HG03066 (cell line): ENCODE measurements around the gene ADCY9.
"Not testable (repeated sequence)": the region's sequence is repeated elsewhere in the genome, so short reads cannot be mapped to it uniquely, and the experiment has no call there.

ENCODE experiments used
- ATAC-seq: cut with Tn5 transposase; IDR thresholded peaks from one replicate; pipeline ENCODE4 v1.9.1; 2021; ENCODE audit warnings: low read depth; ENCODE audit not compliant: unreplicated experiment

Gene ADCY9

DNA sequence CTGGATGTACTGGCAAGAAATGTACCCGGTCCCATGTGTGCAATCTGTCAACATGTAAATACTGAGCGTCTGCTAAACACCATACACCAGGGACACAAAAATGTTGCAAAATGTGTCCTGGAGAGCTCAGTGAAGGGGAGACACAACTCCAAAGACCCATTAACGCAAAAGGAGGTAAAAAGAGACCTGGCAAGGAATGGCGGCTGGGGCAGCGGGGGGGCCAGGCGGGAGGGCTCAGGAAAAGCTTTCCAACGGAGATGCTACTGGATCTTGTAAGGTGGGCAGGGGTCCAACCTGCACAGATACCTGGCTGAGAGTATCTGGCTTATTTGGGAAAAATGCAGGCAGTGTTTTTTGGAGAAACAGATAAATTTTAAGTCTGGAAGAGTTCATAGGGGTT, 40.7 kb downstream of the ADCY9 start:
- no peak for ATAC-seq

DNA sequence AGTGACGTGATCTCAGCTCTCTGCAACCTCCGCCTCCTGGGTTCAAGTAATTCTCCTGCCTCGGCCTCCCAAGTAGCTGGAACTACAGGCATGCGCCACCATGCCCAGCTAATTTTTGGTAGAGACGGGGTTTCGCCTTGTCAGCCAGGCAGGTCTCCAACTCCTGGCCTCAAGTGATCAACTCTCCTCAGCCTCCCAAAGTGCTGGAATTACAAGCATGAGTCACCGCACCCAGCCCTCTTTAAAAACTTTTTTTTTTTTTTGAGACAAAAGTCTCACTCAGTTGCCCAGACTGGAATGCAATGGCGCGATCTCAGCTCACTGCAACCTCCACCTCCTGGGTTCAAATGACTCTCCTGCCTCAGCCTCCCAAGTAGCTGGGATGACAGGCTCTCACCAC, 43.1 kb downstream of the ADCY9 start:
- not testable (repeated sequence) for ATAC-seq

DNA sequence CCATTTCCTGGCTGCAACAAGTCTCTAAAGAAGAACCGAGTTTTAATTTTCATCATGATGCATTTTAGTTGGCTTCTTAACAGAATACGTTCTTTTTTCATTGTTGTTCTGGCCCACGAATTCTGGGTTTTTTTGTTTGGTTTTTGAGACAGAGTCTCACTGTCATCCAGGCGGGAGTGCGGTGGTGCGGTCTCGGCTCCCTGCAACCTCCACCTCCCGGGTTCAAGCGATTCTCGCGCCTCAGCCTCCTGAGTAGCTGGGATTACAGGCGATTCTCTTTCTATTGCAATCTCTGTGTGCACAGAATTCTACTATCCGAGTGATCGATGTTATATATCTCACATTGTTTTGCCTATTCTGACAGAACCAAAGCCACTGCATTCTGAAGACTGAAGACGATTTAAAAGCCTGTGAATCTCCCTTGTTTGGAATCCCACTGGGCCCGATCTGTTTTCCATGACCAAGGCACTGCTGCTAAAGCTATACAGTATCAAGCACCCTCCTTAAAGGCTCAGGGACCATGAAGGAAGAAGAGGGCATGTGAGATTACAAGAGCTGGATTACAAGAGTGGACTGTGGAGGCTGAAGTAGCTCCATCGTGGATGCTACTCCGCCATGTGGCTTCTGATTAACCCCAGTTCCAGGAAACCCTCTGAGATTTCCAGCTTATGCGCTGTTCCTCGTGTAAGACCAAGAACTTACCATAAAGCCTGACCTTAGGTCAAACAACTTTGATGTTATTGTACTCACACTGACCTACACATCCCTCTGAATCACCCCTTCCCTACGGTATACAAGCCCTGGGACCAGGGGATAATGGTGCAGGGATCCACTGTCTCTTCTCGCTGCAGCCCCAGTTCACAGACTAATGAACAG, 44.3 kb downstream of the ADCY9 start:
- ATAC-seq = no peak

DNA sequence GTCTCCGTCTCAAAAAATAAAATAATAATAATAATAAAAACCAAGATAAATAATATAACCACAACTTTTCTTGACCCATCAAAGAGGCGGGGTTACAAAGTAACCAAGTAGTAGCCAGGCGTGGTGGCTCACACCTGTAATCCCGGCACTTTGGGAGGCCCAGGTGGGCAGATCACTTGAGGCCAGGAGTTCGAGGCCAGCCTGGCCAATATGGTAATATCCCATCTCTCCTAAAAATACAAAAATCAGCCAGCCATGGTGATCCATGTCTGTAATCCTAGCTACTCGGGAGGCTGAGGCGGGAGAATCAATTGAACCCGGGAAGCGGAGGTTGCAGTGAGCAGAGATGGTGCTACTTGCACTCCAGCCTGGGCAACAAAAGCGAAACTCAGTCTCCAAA, 45.3 kb downstream of the ADCY9 start:
- ATAC-seq = no peak

DNA sequence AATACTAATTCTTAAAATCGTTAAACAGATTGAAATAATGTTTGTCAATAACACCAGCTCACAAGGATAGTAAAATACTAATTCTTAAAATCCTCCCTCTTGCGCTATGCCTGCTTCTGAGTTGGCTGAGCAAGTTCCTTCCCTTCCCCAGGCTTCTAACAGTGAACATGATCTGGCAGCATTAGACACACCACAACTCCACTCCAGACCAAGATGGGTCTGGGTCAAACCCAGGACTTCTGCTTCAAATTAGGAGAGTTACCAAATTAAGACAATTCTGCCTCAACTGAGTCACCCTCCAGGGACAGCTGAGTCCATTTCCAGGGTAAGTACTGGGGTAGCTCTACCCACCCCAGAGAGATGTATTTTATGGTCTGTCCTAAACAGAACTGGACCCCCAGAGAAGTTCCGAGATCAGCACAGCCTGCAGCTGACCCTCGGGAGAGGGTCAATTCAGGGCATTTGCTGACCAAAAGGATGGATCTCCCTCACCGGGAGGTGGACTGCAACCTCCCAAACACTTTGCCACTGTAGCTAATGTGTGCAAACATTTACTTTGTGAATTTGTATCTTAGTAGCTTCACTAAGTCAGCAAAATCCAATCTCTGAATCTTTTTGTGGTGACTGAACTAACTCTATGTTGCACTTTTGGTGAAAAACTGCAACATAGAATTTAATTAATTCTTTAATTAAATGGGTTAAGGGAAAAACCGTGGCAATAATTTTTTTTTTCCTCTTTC, 48.8 kb downstream of the ADCY9 start:
- no peak for ATAC-seq

DNA sequence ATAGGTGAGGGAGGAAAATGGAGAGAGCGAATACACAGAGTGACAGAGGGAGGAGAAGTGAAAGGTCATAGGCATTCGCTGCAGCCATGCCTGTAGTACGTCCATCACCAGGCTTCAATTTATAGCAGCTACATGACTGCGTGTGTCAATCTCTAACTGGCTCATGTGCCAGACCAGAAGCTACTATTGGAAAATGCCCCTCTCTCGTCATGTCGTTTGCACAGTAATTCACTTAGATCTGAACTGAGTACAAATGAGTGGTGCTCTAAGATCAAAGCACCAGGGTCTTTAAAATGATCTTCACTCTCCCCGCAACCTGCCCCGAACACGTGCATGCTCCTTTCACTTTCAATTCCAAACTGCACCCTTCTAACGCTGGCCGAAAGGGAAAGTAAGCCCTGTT, 51.3 kb downstream of the ADCY9 start:
- no peak for ATAC-seq

DNA sequence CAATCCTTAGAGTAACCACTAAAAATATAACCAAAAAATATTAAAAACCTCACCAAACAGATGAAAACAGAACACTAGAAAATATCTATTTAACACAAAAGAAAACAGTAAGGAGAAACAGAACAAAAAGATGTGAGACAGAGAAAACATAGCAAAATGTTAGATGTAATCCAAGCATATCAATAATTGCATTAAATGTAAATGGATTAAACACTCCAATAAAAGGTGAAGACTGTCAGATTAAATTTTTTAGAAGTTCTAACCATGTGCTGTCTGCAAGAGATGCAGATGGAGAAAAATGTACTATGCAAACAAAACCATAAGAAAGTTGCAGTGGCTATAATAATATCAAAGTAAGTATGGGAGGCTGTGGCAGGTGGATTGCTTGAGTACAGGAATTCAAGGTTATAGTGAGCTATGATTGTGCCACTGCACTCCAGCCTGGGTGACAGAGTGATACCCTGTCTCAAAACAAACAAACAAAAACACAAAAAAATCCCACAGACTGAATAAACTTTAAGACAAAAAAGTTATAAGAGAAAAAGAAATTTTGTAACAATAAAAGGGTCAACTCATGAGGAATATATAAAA, 53.9 kb downstream of the ADCY9 start:
- no peak for ATAC-seq

DNA sequence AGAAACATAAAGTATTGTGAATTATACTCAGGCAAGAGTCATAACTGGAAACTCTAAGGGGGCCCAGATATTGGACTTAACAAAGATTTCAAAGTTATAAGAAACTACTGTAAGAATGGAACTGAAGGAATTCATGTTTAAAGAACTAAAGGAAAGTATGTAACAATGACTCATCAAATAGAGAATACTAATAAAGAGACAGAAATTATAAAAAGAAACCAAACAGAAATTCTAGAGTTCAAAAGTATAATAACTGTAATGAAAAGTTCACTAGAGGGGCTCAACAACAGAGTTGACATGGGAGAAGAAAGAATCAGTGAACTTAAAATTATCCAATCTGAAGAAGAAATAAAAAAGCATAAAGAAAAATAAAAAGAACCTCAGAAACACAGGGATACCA, 55.4 kb downstream of the ADCY9 start:
- ATAC-seq = no peak

DNA sequence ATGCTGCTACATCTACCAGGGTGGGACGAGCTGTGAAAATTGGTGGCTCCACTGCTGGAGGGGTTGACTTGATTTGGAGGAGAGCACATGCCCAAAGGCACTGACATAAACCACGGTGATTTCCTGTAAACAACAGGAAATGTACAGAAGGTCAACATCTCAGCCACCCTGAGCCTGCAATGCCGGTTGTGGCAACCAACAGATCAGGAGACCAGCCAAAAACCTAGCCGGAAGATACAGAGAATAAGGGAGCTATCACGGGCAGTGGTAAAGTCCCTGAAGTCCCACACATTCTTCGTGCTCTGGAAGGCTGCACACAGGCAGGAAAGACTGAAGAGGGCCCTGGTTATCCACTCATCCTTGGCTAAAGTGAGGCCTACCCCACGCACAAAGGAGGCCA, 56.2 kb downstream of the ADCY9 start:
- ATAC-seq = no peak

DNA sequence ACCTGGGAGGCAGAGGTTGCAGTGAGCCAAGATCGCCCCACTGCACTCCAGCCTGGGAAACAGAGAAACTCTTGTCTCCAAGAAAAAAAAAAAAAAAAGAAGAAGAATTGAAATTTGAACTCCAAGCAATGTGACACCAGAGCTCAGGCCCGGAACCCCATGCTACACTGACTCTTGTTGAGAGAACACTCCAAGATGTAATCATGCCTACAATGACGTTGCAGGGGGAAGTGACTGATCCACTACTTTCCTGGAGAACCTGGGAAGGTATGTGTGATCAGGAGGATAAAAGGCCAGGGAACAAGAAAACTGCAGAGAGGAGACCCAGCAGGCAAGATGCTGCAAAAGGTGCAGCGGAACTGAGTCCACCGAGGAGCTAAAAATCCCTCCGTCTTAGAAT, 57.9 kb downstream of the ADCY9 start:
- ATAC-seq = no peak

DNA sequence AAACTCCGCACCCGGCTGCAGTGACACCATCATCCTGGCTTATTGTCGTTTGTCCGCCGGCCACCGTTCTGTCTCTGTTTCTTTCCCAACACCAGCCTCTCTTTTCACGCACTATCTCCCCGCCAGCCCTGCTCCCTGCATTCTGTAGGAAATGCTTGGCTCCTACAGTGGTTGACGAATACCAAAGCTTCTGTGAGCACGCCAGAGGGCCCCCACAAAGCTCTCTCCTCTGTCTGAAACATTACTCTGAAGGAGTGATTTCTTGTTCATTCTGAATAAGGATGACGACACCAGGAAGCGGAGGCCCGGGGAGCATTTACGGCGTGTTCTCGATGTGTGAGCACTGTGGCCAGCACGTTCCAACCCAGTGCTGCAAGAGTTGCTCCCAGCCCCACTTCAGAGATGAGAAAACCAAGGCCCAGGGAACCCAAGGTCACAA, 58.8 kb downstream of the ADCY9 start:
- ATAC-seq = no peak

DNA sequence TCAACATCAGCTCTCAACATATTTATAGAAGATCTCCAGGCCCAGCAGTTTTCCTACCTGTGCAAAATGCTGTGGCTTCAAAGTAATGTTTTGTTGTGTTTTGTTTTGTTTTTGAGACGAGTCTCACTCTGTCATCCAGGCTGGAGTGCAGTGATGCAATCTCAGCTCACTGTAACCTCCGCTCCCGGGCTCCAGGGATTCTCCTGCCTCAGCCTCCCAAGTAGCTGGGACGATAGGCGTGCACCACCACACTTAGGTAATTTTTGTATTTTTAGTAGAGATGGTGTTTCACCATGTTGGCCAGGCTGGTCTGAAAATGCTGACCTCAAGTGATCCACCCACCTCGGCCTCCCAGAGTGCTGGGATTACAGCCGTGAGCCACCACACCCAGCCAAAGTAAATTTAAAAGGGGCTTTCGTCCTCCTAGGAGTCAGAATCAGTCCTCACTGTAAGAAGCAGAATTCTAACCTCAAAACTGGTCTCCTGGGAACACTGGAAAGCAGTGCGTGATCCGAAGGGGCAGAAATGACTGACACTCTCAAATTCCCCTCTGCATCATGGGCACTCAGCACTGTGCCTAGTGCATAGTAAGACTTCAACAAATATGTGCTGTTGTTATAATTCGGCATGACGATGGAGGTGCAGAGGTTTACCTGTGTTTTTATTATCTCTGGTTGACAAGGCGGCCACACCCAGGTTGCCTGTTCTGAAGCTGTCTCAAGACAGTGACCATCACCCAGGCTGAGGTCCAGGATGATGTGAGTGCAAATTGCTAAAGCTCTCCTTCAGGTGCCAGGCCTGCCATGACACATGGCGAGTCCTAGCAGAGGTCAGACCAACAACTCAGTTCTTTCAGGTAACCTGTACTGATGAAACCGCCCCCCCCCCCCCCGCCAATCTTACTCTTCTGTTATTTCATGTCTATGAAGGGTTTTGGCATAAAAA, 59.8 kb downstream of the ADCY9 start:
- no peak for ATAC-seq

DNA sequence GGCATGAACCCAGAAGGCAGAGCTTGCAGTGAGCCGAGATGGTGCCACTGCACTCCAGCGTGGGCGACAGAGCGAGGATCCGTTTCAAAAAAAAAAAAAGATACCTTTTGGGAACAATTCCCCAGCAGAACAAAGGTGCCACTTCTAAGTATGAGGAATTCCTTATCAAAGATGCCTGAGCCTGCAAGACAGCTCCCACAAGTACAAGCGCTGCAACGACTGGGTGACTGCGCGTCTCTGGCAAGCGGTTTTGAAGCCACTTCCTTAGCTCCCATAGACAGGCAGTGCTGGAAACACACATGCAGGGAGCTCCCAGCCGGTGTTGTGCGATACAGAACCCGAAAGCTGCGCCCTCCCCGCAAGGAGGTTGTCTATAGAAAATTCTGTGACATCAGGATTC, 60.5 kb downstream of the ADCY9 start:
- ATAC-seq = no peak

DNA sequence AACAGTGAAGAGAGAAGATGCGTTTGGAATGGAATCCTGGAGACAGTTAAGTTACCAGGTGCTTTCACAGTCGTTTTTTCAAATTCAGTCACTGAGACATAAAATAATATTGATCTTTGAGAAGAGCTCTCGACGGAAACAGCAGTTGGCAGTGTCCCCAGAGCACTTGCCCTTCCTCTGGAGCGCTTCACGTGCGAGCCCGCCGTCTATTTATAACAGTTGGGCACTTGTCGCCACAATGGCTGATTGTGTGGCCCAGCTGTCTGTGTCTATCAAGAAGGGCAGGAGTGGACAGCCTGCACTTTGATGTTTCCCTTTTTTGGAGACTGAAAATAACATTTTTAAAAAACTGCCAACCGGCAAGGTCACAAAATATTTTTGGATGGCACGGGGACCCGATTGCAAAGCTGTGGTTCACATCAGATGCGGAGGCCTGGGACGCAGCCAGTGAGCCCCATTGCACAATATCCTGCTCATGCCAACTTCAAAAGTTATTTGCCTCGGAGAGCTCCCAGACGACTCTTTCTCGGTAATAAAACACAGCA, 62.9 kb downstream of the ADCY9 start:
- no peak for ATAC-seq

DNA sequence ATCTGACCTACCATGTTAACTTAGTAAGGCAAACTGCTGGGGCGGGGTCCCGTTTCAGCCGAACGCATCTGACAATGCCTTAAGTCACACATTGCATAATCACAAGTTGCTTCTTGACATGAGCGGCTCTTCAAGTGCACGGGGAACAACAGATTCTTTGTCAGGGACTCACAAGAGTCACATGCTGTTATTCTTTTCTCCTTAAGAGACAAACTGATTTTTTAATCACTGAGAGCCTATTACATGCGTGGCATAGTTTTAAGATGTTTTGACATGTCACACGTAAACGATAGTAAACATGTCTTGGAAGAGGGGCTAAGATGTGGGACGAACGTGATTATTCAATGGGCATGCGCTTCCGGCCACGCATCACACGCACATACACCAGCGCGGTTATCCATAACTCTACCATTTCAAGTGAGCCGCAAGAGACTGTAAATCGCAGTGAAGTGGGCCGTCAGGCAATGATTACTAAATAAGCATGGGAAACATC, 63.4 kb downstream of the ADCY9 start:
- no peak for ATAC-seq

DNA sequence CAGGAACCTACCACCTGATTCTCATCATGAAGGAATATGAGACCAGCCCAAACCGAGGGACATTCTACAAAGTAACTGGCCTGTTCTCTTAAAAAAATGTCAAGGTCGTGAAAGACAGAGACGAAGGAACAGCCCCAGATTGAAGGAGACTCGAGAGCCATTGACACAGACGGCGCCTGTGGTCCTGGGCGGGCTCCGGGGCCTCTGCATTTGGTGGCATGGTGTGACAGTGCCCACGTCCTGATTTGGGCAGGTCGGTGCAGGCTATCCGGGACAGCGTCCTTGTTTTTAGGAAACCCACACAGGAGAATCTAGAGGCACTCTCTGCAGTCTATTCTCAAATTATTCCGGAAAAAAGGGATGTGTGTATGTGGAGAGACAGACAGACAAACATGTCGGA, 64.1 kb downstream of the ADCY9 start:
- no peak for ATAC-seq

DNA sequence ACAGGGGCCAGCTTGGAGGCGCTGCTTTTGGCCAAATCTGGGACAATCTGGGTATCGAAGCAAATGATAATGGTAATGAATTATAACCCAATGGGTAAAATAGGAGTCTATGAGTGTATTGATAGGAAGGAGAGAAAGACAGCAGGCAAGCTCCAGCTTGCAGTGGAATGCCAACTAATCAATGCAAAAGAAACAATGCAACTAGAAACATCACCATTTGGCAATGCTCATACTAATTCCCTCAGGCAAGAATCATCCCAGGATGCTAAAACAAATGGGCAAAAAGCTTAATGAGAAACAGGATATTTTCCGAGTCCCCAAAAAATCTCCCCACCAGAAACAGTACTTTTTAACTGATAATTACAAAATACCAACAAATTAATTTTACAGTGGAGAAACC, 64.7 kb downstream of the ADCY9 start:
- no peak for ATAC-seq

DNA sequence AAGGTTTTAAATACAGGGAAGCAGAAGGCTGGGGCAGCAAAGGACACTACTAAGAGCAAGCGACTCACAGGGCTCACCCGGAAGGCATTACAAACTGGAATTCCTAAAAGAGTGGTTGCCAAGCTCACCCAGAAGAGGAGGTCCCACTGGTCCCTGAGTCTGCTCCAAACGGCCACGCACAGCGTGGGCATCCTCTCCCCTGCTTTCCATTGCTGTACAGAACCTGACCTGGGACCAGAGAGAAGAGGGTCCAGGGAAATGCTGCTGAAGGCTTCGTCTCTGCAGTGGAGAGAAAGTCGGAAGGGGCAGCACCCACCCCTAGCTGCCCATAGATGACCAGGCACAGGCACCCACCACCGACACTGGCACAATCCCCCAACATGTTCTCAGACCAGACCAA, 67.2 kb downstream of the ADCY9 start:
- no peak for ATAC-seq

DNA sequence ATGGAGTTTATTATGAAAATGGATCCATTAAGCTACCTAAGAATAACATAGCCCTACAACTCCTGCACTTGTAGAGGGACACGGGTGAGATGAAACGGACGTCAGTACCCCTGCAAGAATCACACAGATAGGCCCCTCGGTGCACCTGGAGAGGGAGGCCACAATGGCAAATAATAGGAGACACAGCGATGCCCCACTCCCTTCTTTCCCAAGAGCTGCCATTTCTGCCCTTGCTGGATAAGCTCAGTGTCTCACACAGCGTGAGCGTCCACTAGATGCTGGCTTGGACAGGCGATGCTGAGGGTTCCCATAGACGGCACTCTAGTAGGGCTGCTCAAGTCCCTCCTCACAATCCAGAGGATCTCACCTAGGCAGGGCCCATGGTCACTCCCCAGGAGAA, 67.8 kb downstream of the ADCY9 start:
- no peak for ATAC-seq

DNA sequence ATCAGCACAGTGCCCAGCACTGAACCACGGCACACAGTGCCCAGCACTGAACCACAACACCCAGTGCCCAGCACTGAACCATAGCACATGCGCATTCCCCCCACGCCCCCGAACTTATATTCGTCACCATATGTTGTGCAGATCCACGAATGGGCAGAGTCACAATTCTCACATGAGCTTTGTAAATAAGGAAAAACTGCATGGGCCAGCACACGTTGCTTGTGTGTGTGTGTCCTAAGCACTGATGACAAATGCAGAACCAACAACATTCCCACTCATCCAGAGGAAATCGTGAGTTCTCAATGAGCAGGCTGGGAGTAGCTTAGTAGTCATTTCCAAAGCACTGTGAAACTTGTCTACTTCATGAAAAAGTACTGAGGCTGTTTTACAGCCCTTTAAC, 70.0 kb downstream of the ADCY9 start:
- no peak for ATAC-seq
